SK-N-SH (cell line): ENCODE results near the gene UTP25. TPM values are rescaled to one million over a fixed set of nuclear protein-coding genes. Genes with fewer than 3 reads are reported as not detected.
A peak's percentile ranks its signal among the peaks of the same experiment; 100 is the strongest.

Source experiments
- CTCF ChIA-PET: fragments of 300-600, 350-600 bp; formaldehyde crosslinking; extraction: SDS; loops from one replicate; lab custom pipeline; 2021; lab: Yijun Ruan, JAX
- POLR2A ChIA-PET: fragments of 350-600 bp; sonication (Branson Sonifier 250); formaldehyde crosslinking; extraction: SDS; loops from one replicate; lab custom pipeline; 2020; ENCODE audit warnings: antibody characterized with exemption, inconsistent platforms; lab: Yijun Ruan, JAX
- DNase-seq: peaks from one replicate; pipeline ENCODE4 v3.0.0; 2012
- H2AFZ ChIP-seq: fragments of 200-600 bp; sonication (generic); 2 replicates; pipeline ENCODE4 v1.8.1; 2016; ENCODE audit warnings: antibody characterized with exemption, mild to moderate bottlenecking, low read depth
- H3F3A ChIP-seq: fragments of 200-600 bp; sonication (generic); replicated peaks from 2 replicates; pipeline ENCODE3; 2016; ENCODE audit warnings: antibody characterized with exemption, mild to moderate bottlenecking; ENCODE audit not compliant: insufficient read depth
- H3K27ac ChIP-seq, 2 experiments: fragments of 200-500 bp in 1 of 2; fragments of 200-600 bp in 1 of 2; sonication (Bioruptor generic) in 1 of 2; sonication (generic), shearing (Covaris generic) in 1 of 2; 2 replicates each; pipeline versions ENCODE4 v1.5.1 to v1.6.1; 2014 to 2016; ENCODE audit warnings: low read depth in 2 of 2, inconsistent platforms in 1 of 2, low read length in 1 of 2, mild to moderate bottlenecking in 1 of 2, mixed read lengths in 1 of 2
- H3K27me3 ChIP-seq: fragments of 200-600 bp; sonication (generic), shearing (Covaris generic); 2 replicates; pipeline ENCODE4 v1.6.1; 2016; ENCODE audit warnings: mixed run types; ENCODE audit not compliant: insufficient read depth
- H3K36me3 ChIP-seq, 2 experiments: fragments of 200-500 bp in 1 of 2; fragments of 200-600 bp in 1 of 2; sonication (Bioruptor generic) in 1 of 2; sonication (generic) in 1 of 2; replicated peaks in 1 of 2; 2 replicates each; pipeline versions ENCODE3 to v1.5.1; 2014 to 2016; ENCODE audit warnings: low read length in 1 of 2, mild to moderate bottlenecking in 1 of 2; ENCODE audit not compliant: insufficient read depth in 2 of 2, control insufficient read depth in 1 of 2
- H3K4me1 ChIP-seq, 2 experiments: fragments of 200-500 bp in 1 of 2; fragments of 200-600 bp in 1 of 2; sonication (Bioruptor generic) in 1 of 2; sonication (generic), shearing (Covaris generic) in 1 of 2; 2 replicates each; pipeline versions ENCODE4 v1.5.1 to v1.6.1; 2014 to 2016; ENCODE audit warnings: low read depth in 1 of 2, low read length in 1 of 2, mixed run types in 1 of 2; ENCODE audit not compliant: insufficient read depth in 2 of 2, control insufficient read depth in 1 of 2
- H3K4me2 ChIP-seq: fragments of 200-600 bp; sonication (generic), shearing (Covaris generic); 2 replicates; pipeline ENCODE4 v1.6.1; 2017; ENCODE audit warnings: mixed run types
- H3K4me3 ChIP-seq, 2 experiments: fragments of 200-500 bp in 1 of 2; fragments of 200-600 bp in 1 of 2; sonication (Bioruptor generic) in 1 of 2; sonication (generic), shearing (Covaris generic) in 1 of 2; 2 replicates each; pipeline versions ENCODE4 v1.5.1 to v1.8.1; 2014 to 2016; ENCODE audit warnings: low read depth in 2 of 2, inconsistent platforms in 1 of 2, low read length in 1 of 2, mild to moderate bottlenecking in 1 of 2, mixed read lengths in 1 of 2, moderate library complexity in 1 of 2
- H3K79me2 ChIP-seq: fragments of 200-600 bp; sonication (generic); 2 replicates; pipeline ENCODE4 v1.8.1; 2017; ENCODE audit warnings: mild to moderate bottlenecking; ENCODE audit not compliant: insufficient read depth
- H3K9ac ChIP-seq: fragments of 200-600 bp; sonication (generic); 2 replicates; pipeline ENCODE4 v1.6.1; 2017; ENCODE audit warnings: mixed run types
- H3K9me2 ChIP-seq: fragments of 200-600 bp; sonication (generic); 2 replicates; pipeline ENCODE4 v1.6.1; 2017; ENCODE audit warnings: mixed run types
- H3K9me3 ChIP-seq: fragments of 200-600 bp; sonication (generic); 2 replicates; pipeline ENCODE4 v1.6.1; 2017; ENCODE audit warnings: mixed run types, mild to moderate bottlenecking, moderate library complexity
- H4K20me1 ChIP-seq: fragments of 200-600 bp; sonication (generic); 2 replicates; pipeline ENCODE4 v1.6.1; 2017; ENCODE audit warnings: mild to moderate bottlenecking, mixed run types; ENCODE audit not compliant: insufficient read depth
- CTCF ChIP-seq: fragments of 200-600 bp; sonication (generic); IDR thresholded peaks from 2 replicates; pipeline ENCODE4 v1.6.1; 2017; ENCODE audit warnings: antibody characterized with exemption, mild to moderate bottlenecking, moderate library complexity
- ELF1 ChIP-seq: IDR thresholded peaks from 2 replicates; pipeline ENCODE4 v1.4.0; 2012
- EP300 ChIP-seq, 2 experiments: IDR thresholded peaks; 2 replicates each; pipeline versions ENCODE4 v1.4.0 to v1.6.1; 2012; ENCODE audit warnings: borderline replicate concordance in 1 of 2, low read depth in 1 of 2, low read length in 1 of 2
- EZH2phosphoT487 ChIP-seq: fragments of 200-600 bp; sonication (generic); IDR thresholded peaks from 2 replicates; pipeline ENCODE4 v1.6.1; 2017; ENCODE audit warnings: low read depth, mixed run types, mild to moderate bottlenecking, antibody characterized with exemption, moderate library complexity, borderline replicate concordance
- FOSL2 ChIP-seq: IDR thresholded peaks from 2 replicates; pipeline ENCODE4 v1.4.0; 2012; ENCODE audit warnings: low read depth, mild to moderate bottlenecking, moderate library complexity, borderline replicate concordance
- FOXJ3 ChIP-seq: sonication (generic); formaldehyde crosslinking; IDR thresholded peaks from 2 replicates; pipeline ENCODE4 v1.5.1; 2020; ENCODE audit warnings: mild to moderate bottlenecking, missing genetic modification reagents
- FOXM1 ChIP-seq: IDR thresholded peaks from 2 replicates; pipeline ENCODE4 v1.4.0; 2012; ENCODE audit warnings: low read depth, mild to moderate bottlenecking
- GABPA ChIP-seq: IDR thresholded peaks from 2 replicates; pipeline ENCODE4 v1.4.0; 2012; ENCODE audit warnings: low read depth, mild to moderate bottlenecking
- GATA2 ChIP-seq: sonication (generic); formaldehyde crosslinking; IDR thresholded peaks from 2 replicates; pipeline ENCODE4 v1.5.0; 2020; ENCODE audit warnings: mild to moderate bottlenecking, missing genetic modification reagents
- JUND ChIP-seq: IDR thresholded peaks from 2 replicates; pipeline ENCODE4 v1.4.0; 2012
- NFIC ChIP-seq: IDR thresholded peaks from 2 replicates; pipeline ENCODE4 v1.4.0; 2012; ENCODE audit warnings: borderline replicate concordance
- NRF1 ChIP-seq: IDR thresholded peaks from 2 replicates; pipeline ENCODE4 v1.6.1; 2012; ENCODE audit warnings: low read depth, mild to moderate bottlenecking, low read length
- POLR2AphosphoS5 ChIP-seq: IDR thresholded peaks from 2 replicates; pipeline ENCODE4 v1.6.1; 2012; ENCODE audit warnings: low read depth, low read length
- RAD21 ChIP-seq: IDR thresholded peaks from 2 replicates; pipeline ENCODE4 v1.6.1; 2012; ENCODE audit warnings: mild to moderate bottlenecking, low read length
- RCOR1 ChIP-seq: fragments of 150-350 bp; IDR thresholded peaks from 2 replicates; pipeline ENCODE4 v1.6.1; 2017; ENCODE audit warnings: antibody characterized with exemption, low read length
- RFX5 ChIP-seq: IDR thresholded peaks from 2 replicates; pipeline ENCODE4 v1.6.1; 2012; ENCODE audit warnings: mild to moderate bottlenecking, improper control_type of control experiment, low read length
- RXRA ChIP-seq: IDR thresholded peaks from 2 replicates; pipeline ENCODE4 v1.4.0; 2012; ENCODE audit warnings: low read depth, mild to moderate bottlenecking, borderline replicate concordance
- SIN3A ChIP-seq: IDR thresholded peaks from 2 replicates; pipeline ENCODE4 v1.6.1; 2012; ENCODE audit warnings: low read depth, mild to moderate bottlenecking, low read length, moderate library complexity, borderline replicate concordance
- SMC3 ChIP-seq: IDR thresholded peaks from 2 replicates; pipeline ENCODE4 v1.6.1; 2012; ENCODE audit warnings: low read depth, low read length, improper control_type of control experiment
- TAF1 ChIP-seq: IDR thresholded peaks from 2 replicates; pipeline ENCODE4 v1.6.1; 2012; ENCODE audit warnings: low read depth, mild to moderate bottlenecking, low read length, moderate library complexity, borderline replicate concordance
- TCF12 ChIP-seq: IDR thresholded peaks from 2 replicates; pipeline ENCODE4 v1.4.0; 2012
- WGBS: methylation state at CpG from one replicate; pipeline ENCODE4 v1.1.6; 2017; ENCODE audit warnings: low lambda C conversion rate; 5-methylcytosine and 5-hydroxymethylcytosine counted together
- polyA plus RNA-seq, 3 experiments: library from polyadenylated mRNA; depleted of rRNA; stranded (reverse); fragments of >200 nt; gene quantifications; 2 replicates each; pipeline ENCODE4 v1.2.3, GENCODE V29; 2012
- TF ChIP-seq, protein P1 (sequence below): fragments of 150-350 bp; IDR thresholded peaks from 2 replicates; pipeline ENCODE4 v1.6.1; 2016; ENCODE audit warnings: mild to moderate bottlenecking, low read depth, low read length
- TF ChIP-seq, protein P2 (sequence below): fragments of 150-350 bp; IDR thresholded peaks from 2 replicates; pipeline ENCODE4 v1.6.1; 2017; ENCODE audit warnings: antibody characterized with exemption, low read length, low read depth, borderline replicate concordance
- TF ChIP-seq, protein P3 (sequence below): IDR thresholded peaks from 2 replicates; pipeline ENCODE4 v1.4.0; 2012; ENCODE audit warnings: low read depth, borderline replicate concordance
- TF ChIP-seq, protein P4 (sequence below): IDR thresholded peaks from 2 replicates; pipeline ENCODE4 v1.6.1; 2012; ENCODE audit warnings: mild to moderate bottlenecking, low read depth, low read length, moderate library complexity
- TF ChIP-seq, protein P5 (sequence below): IDR thresholded peaks from 2 replicates; pipeline ENCODE4 v1.4.0; 2012; ENCODE audit warnings: low read depth

The UTP25 gene
- polyA plus RNA-seq, 1 of the 3 experiments (the other 2 are of a cell fraction), result 6.3 TPM

GRCh38 chr1:209883341-209883971 lies 55.7 kb downstream of the UTP25 start:
- ChIA-PET CTCF (interaction anchor here (0.6 to 5.2 kb wide), 4 partner anchors 9 to 106 kb away, joined by 3 to 20 read pairs (median 10); no protein-coding TSS in a partner anchor), POLR2A (no interaction called here)
- 40% methylated on average over 1 of the region's 1 CpG for WGBS
- Histone ChIP-seq H3K27ac (peak overlapping the region; percentile 51 to 99; a peak in 3 of 4 replicates), H3K9me3 (no peaks in the 10 kb centered on the region), H3K4me3 (no peak overlapping the region), H3K9ac (peak overlapping the region; percentile 68; the same call in 1 of the 2 replicates), H3K79me2 (no peaks in the 10 kb centered on the region), H3F3A (peaks cover 34% of the 10 kb centered on the region), H3K9me2 (no peaks in the 10 kb centered on the region), H2AFZ (peak overlapping the region; percentile 48; the same call in 1 of the 2 replicates), H3K4me1 (peaks cover 33 to 48% of the 10 kb centered on the region in 2 experiments), H3K36me3 (no peaks in the 10 kb centered on the region), H4K20me1 (no peaks in the 10 kb centered on the region), H3K27me3 (no peaks in the 10 kb centered on the region), H3K4me2 (peak overlapping the region; percentile 46; the same call in 1 of the 2 replicates)
- no peak for DNase-seq
- TF ChIP-seq EZH2phosphoT487, result no peak
- TF ChIP-seq, protein P1, sequence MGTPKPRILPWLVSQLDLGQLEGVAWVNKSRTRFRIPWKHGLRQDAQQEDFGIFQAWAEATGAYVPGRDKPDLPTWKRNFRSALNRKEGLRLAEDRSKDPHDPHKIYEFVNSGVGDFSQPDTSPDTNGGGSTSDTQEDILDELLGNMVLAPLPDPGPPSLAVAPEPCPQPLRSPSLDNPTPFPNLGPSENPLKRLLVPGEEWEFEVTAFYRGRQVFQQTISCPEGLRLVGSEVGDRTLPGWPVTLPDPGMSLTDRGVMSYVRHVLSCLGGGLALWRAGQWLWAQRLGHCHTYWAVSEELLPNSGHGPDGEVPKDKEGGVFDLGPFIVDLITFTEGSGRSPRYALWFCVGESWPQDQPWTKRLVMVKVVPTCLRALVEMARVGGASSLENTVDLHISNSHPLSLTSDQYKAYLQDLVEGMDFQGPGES, result no peak
- no peak for TF ChIP-seq NRF1
- peak; percentile 39; the same call in 1 of the 2 replicates for TF ChIP-seq JUND
- TF ChIP-seq GATA2, result no peak
- TF ChIP-seq, protein P2, sequence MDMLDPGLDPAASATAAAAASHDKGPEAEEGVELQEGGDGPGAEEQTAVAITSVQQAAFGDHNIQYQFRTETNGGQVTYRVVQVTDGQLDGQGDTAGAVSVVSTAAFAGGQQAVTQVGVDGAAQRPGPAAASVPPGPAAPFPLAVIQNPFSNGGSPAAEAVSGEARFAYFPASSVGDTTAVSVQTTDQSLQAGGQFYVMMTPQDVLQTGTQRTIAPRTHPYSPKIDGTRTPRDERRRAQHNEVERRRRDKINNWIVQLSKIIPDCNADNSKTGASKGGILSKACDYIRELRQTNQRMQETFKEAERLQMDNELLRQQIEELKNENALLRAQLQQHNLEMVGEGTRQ, result no peak
- no peak for TF ChIP-seq FOXM1
- TF ChIP-seq RXRA, result no peak
- TF ChIP-seq GABPA, result no peak
- no peak for TF ChIP-seq ELF1
- TF ChIP-seq TAF1, result no peak
- no peak for TF ChIP-seq SIN3A
- TF ChIP-seq RFX5, result no peak
- TF ChIP-seq, protein P3, sequence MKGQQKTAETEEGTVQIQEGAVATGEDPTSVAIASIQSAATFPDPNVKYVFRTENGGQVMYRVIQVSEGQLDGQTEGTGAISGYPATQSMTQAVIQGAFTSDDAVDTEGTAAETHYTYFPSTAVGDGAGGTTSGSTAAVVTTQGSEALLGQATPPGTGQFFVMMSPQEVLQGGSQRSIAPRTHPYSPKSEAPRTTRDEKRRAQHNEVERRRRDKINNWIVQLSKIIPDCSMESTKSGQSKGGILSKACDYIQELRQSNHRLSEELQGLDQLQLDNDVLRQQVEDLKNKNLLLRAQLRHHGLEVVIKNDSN, result no peak
- TF ChIP-seq NFIC, result peak; percentile 18; the same call in 1 of the 2 replicates
- no peak for TF ChIP-seq FOXJ3 (CRISPR knock-in tag)
- peak; percentile 33 for TF ChIP-seq CTCF
- TF ChIP-seq POLR2AphosphoS5, result no peak
- no peak for TF ChIP-seq TCF12
- no peak for TF ChIP-seq EP300 (IDR thresholded peaks at IDR 0.05; ENCODE audit: borderline replicate concordance in 1 of 2, low read depth in 1 of 2, low read length in 1 of 2)
- TF ChIP-seq, protein P4, sequence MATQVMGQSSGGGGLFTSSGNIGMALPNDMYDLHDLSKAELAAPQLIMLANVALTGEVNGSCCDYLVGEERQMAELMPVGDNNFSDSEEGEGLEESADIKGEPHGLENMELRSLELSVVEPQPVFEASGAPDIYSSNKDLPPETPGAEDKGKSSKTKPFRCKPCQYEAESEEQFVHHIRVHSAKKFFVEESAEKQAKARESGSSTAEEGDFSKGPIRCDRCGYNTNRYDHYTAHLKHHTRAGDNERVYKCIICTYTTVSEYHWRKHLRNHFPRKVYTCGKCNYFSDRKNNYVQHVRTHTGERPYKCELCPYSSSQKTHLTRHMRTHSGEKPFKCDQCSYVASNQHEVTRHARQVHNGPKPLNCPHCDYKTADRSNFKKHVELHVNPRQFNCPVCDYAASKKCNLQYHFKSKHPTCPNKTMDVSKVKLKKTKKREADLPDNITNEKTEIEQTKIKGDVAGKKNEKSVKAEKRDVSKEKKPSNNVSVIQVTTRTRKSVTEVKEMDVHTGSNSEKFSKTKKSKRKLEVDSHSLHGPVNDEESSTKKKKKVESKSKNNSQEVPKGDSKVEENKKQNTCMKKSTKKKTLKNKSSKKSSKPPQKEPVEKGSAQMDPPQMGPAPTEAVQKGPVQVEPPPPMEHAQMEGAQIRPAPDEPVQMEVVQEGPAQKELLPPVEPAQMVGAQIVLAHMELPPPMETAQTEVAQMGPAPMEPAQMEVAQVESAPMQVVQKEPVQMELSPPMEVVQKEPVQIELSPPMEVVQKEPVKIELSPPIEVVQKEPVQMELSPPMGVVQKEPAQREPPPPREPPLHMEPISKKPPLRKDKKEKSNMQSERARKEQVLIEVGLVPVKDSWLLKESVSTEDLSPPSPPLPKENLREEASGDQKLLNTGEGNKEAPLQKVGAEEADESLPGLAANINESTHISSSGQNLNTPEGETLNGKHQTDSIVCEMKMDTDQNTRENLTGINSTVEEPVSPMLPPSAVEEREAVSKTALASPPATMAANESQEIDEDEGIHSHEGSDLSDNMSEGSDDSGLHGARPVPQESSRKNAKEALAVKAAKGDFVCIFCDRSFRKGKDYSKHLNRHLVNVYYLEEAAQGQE, result no peak
- TF ChIP-seq RAD21, result no peak
- no peak for TF ChIP-seq SMC3
- no peak for TF ChIP-seq RCOR1
- peak; percentile 45; the same call in 1 of the 2 replicates for TF ChIP-seq FOSL2
- TF ChIP-seq, protein P5, sequence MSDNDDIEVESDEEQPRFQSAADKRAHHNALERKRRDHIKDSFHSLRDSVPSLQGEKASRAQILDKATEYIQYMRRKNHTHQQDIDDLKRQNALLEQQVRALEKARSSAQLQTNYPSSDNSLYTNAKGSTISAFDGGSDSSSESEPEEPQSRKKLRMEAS, result no peak; the same call in 1 of the 2 replicates
